Progenitor cell of endocrine pancreas (in vitro differentiated cells): ENCODE results near the gene TFDP1. TPM values are rescaled to one million over a fixed set of nuclear protein-coding genes. Genes with fewer than 3 reads are reported as not detected.
A peak's percentile ranks its signal among the peaks of the same experiment; 100 is the strongest.
"Not testable (repeated sequence)": the region's sequence is repeated elsewhere in the genome, so short reads cannot be mapped to it uniquely, and the experiment has no call there.

ENCODE experiments used
- DNase-seq: peaks from one replicate; pipeline ENCODE4 v3.0.0; 2021; ENCODE audit warnings: low spot score; ENCODE audit not compliant: unreplicated experiment
- H3K27ac Mint-ChIP-seq: 2 replicates; pipeline ENCODE4 v1.8.0; 2021; ENCODE audit warnings: mild to moderate bottlenecking, moderate library complexity, mixed read lengths
- H3K27me3 Mint-ChIP-seq: 2 replicates; pipeline ENCODE4 v1.8.0; 2021; ENCODE audit warnings: mixed read lengths
- H3K36me3 Mint-ChIP-seq: 2 replicates; pipeline ENCODE4 v1.8.0; 2022; ENCODE audit warnings: mixed read lengths; ENCODE audit not compliant: insufficient read depth
- H3K4me1 Mint-ChIP-seq: 2 replicates; pipeline ENCODE4 v1.8.0; 2021; ENCODE audit warnings: low read depth, mixed read lengths
- H3K4me3 Mint-ChIP-seq: 2 replicates; pipeline ENCODE4 v1.8.0; 2021; ENCODE audit warnings: low read depth, mild to moderate bottlenecking, moderate library complexity, mixed read lengths
- H3K9me3 Mint-ChIP-seq: 2 replicates; pipeline ENCODE4 v1.8.0; 2021; ENCODE audit warnings: low read depth, mixed read lengths
- total RNA-seq: library from RNA; stranded (reverse); gene quantifications from 2 replicates; pipeline ENCODE4 v1.2.1, GENCODE V29; 2021
- TF ChIP-seq, protein P1 (sequence below): fragments of 200-600 bp; sonication (generic); IDR thresholded peaks from one replicate; pipeline ENCODE4 v1.5.0; 2021; ENCODE audit warnings: antibody characterized with exemption, mild to moderate bottlenecking; ENCODE audit not compliant: unreplicated experiment

The TFDP1 gene
- total RNA-seq, 1 donor from 2014 or later, result 58.2 TPM

- Mint-ChIP-seq H3K27me3 (no peaks in the 10 kb centered on the region), H3K4me3 (no peak overlapping the region), H3K4me1 (peaks cover 15% of the 10 kb centered on the region), H3K9me3 (no peaks in the 10 kb centered on the region), H3K27ac (no peak overlapping the region), H3K36me3 (peaks cover 29% of the 10 kb centered on the region)
- TF ChIP-seq, protein P1, sequence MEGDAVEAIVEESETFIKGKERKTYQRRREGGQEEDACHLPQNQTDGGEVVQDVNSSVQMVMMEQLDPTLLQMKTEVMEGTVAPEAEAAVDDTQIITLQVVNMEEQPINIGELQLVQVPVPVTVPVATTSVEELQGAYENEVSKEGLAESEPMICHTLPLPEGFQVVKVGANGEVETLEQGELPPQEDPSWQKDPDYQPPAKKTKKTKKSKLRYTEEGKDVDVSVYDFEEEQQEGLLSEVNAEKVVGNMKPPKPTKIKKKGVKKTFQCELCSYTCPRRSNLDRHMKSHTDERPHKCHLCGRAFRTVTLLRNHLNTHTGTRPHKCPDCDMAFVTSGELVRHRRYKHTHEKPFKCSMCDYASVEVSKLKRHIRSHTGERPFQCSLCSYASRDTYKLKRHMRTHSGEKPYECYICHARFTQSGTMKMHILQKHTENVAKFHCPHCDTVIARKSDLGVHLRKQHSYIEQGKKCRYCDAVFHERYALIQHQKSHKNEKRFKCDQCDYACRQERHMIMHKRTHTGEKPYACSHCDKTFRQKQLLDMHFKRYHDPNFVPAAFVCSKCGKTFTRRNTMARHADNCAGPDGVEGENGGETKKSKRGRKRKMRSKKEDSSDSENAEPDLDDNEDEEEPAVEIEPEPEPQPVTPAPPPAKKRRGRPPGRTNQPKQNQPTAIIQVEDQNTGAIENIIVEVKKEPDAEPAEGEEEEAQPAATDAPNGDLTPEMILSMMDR, result no peak
- no peak for DNase-seq
Measured at GRCh38 chr13:113621046-113621445, 36.5 kb downstream of the TFDP1 start.

GRCh38 chr13:113621498-113621897, 36.9 kb downstream of the TFDP1 start:
- H3K27ac Mint-ChIP-seq, H3K9me3 Mint-ChIP-seq, H3K27me3 Mint-ChIP-seq, H3K4me3 Mint-ChIP-seq, DNase-seq: not testable (repeated sequence)
- Mint-ChIP-seq H3K36me3 (peaks cover 30% of the 10 kb centered on the region), H3K4me1 (peaks cover 11% of the 10 kb centered on the region)
- TF ChIP-seq, protein P1, result peak; percentile 42

DNA sequence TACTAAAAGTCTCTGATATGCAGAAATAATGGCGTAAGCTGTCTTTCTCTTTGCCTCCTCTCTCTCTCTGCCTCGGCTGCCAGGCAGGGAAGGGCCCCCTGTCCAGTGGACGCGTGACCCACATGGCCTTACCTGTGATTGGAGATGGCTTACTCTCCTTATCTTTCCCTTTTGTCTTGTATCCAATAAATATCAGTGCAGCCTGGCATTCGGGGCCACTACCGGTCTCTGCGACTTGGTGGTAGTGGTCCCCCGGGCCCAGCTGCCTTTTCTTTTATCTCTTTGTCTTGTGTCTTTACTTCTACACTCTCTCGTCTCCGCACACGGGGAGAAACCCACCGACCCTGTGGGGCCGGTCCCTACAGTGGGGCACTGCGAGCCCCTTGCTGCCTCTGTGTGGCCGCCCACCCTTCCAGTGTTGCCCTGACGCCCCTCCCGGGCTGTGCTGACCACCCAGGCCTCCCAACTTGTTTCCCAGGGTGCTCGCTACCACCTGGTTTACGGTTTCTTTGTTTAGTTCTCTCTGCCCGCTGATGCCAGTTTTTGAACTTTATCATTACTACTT, 37.5 kb downstream of the TFDP1 start:
- H3K27ac Mint-ChIP-seq, H3K9me3 Mint-ChIP-seq, H3K4me3 Mint-ChIP-seq, H3K27me3 Mint-ChIP-seq, H3K4me1 Mint-ChIP-seq, DNase-seq: not testable (repeated sequence)
- peaks cover 32% of the 10 kb centered on the region for H3K36me3 Mint-ChIP-seq

- DNase-seq, result no peak
- Mint-ChIP-seq H3K9me3 (no peaks in the 10 kb centered on the region), H3K36me3 (peaks cover 32% of the 10 kb centered on the region), H3K4me1 (peaks cover 3% of the 10 kb centered on the region), H3K27ac (peak overlapping the region; percentile 71), H3K27me3 (no peaks in the 10 kb centered on the region), H3K4me3 (no peak overlapping the region)
- TF ChIP-seq, protein P1, result no peak
Measured at GRCh38 chr13:113622791-113623490, 38.4 kb downstream of the TFDP1 start.

GRCh38 chr13:113623491-113624234, 39.1 kb downstream of the TFDP1 start:
- no peak overlapping the region for H3K27ac Mint-ChIP-seq
- no peaks in the 10 kb centered on the region for H3K4me1 Mint-ChIP-seq
- H3K27me3 Mint-ChIP-seq, result no peaks in the 10 kb centered on the region
- peaks cover 31% of the 10 kb centered on the region for H3K36me3 Mint-ChIP-seq
- TF ChIP-seq, protein P1, result no peak
- H3K9me3 Mint-ChIP-seq, result no peaks in the 10 kb centered on the region
- H3K4me3 Mint-ChIP-seq, result no peak overlapping the region
- no peak for DNase-seq
